H9 (cell line): Measurements from ENCODE around the gene MYO1E. TPM values are rescaled to one million over a fixed set of nuclear protein-coding genes. Genes with fewer than 3 reads are reported as not detected.

Experiments used
- DNase-seq: peaks from one replicate; pipeline ENCODE4 v3.0.0-alpha.2; 2017
- H2AFZ ChIP-seq: one replicate; pipeline ENCODE4 v1.6.1; 2013; ENCODE audit warnings: mild to moderate bottlenecking, low read length, control low read depth, moderate library complexity
- H2AK5ac ChIP-seq: 2 replicates; pipeline ENCODE4 v1.6.1; 2013; ENCODE audit warnings: low read length, control low read depth, mixed read lengths; ENCODE audit not compliant: insufficient read length
- H2BK120ac ChIP-seq: one replicate; pipeline ENCODE4 v1.6.1; 2013; ENCODE audit warnings: low read depth, mild to moderate bottlenecking, low read length, control low read depth, inconsistent platforms; ENCODE audit not compliant: poor library complexity, severe bottlenecking
- H2BK12ac ChIP-seq: 2 replicates; pipeline ENCODE4 v1.6.1; 2013; ENCODE audit warnings: low read length, control low read depth, mixed read lengths, low read depth; ENCODE audit not compliant: insufficient read length
- H2BK15ac ChIP-seq: 2 replicates; pipeline ENCODE4 v1.6.1; 2013; ENCODE audit warnings: low read depth, low read length, control low read depth
- H2BK20ac ChIP-seq: one replicate; pipeline ENCODE4 v1.6.1; 2013; ENCODE audit warnings: low read depth, mild to moderate bottlenecking, low read length, control low read depth, inconsistent platforms; ENCODE audit not compliant: poor library complexity, severe bottlenecking
- H2BK5ac ChIP-seq: 2 replicates; pipeline ENCODE4 v1.6.1; 2013; ENCODE audit warnings: low read length, control low read depth, mixed read lengths; ENCODE audit not compliant: insufficient read length
- H3K14ac ChIP-seq: 2 replicates; pipeline ENCODE4 v1.6.1; 2013; ENCODE audit warnings: low read length, control low read depth; ENCODE audit not compliant: insufficient read depth
- H3K18ac ChIP-seq: 2 replicates; pipeline ENCODE4 v1.6.1; 2013; ENCODE audit warnings: low read depth, mild to moderate bottlenecking, mixed read lengths, low read length, control low read depth; ENCODE audit not compliant: insufficient read length
- H3K23ac ChIP-seq: 2 replicates; pipeline ENCODE4 v1.6.1; 2013; ENCODE audit warnings: low read length, control low read depth, mixed read lengths, low read depth; ENCODE audit not compliant: insufficient read length
- H3K23me2 ChIP-seq: 2 replicates; pipeline ENCODE4 v1.6.1; 2013; ENCODE audit warnings: low read depth, mild to moderate bottlenecking, mixed read lengths, low read length, control low read depth; ENCODE audit not compliant: insufficient read length, poor library complexity, severe bottlenecking
- H3K27ac ChIP-seq: 2 replicates; pipeline ENCODE4 v1.5.1; 2013; ENCODE audit warnings: low read length, control low read depth, mixed read lengths, low read depth; ENCODE audit not compliant: insufficient read length
- H3K27me3 ChIP-seq: 2 replicates; pipeline ENCODE4 v1.6.1; 2013; ENCODE audit warnings: low read length, control low read depth, inconsistent platforms; ENCODE audit not compliant: insufficient read depth
- H3K4ac ChIP-seq: 2 replicates; pipeline ENCODE4 v1.6.1; 2013; ENCODE audit warnings: low read depth, mild to moderate bottlenecking, control low read depth, inconsistent platforms, low read length, moderate library complexity
- H3K4me1 ChIP-seq: 2 replicates; pipeline ENCODE4 v1.6.1; 2013; ENCODE audit warnings: low read length, control low read depth, inconsistent platforms; ENCODE audit not compliant: insufficient read depth
- H3K4me2 ChIP-seq: 2 replicates; pipeline ENCODE4 v1.6.1; 2013; ENCODE audit warnings: low read length, control low read depth, mixed read lengths; ENCODE audit not compliant: insufficient read length, insufficient read depth
- H3K56ac ChIP-seq: 2 replicates; pipeline ENCODE4 v1.6.1; 2013; ENCODE audit warnings: low read depth, mild to moderate bottlenecking, mixed read lengths, low read length, control low read depth; ENCODE audit not compliant: insufficient read length
- H3K79me1 ChIP-seq: 2 replicates; pipeline ENCODE4 v1.6.1; 2013; ENCODE audit warnings: low read depth, mild to moderate bottlenecking, moderate library complexity, low read length, control low read depth, inconsistent platforms; ENCODE audit not compliant: insufficient read depth, poor library complexity, severe bottlenecking
- H3K79me2 ChIP-seq: 2 replicates; pipeline ENCODE4 v1.6.1; 2013; ENCODE audit warnings: low read length, control low read depth, inconsistent platforms; ENCODE audit not compliant: insufficient read depth
- H3K9ac ChIP-seq: 2 replicates; pipeline ENCODE4 v1.6.1; 2013; ENCODE audit warnings: low read length, control low read depth, mixed read lengths; ENCODE audit not compliant: insufficient read length; ENCODE audit errors: extremely low read depth
- H3K9me3 ChIP-seq: one replicate; pipeline ENCODE4 v1.6.1; 2013; ENCODE audit warnings: low read depth, low read length, inconsistent platforms; ENCODE audit not compliant: control insufficient read depth
- H3T11ph ChIP-seq: one replicate; pipeline ENCODE4 v1.6.1; 2013; ENCODE audit warnings: mild to moderate bottlenecking, low read length, control low read depth, inconsistent platforms
- H4K20me1 ChIP-seq: one replicate; pipeline ENCODE4 v1.6.1; 2013; ENCODE audit not compliant: control insufficient read depth, insufficient read length, insufficient read depth
- H4K5ac ChIP-seq: 2 replicates; pipeline ENCODE4 v1.6.1; 2013; ENCODE audit warnings: low read depth, mild to moderate bottlenecking, mixed read lengths, low read length, control low read depth; ENCODE audit not compliant: insufficient read length
- H4K8ac ChIP-seq: replicated peaks from 2 replicates; pipeline ENCODE4 v1.6.1; 2013; ENCODE audit warnings: low read length, control low read depth, mixed read lengths, low read depth; ENCODE audit not compliant: insufficient read length
- H4K91ac ChIP-seq: 2 replicates; pipeline ENCODE4 v1.6.1; 2013; ENCODE audit warnings: low read depth, mild to moderate bottlenecking, moderate library complexity, mixed read lengths, low read length, control low read depth; ENCODE audit not compliant: insufficient read length
- H3K27ac Mint-ChIP-seq, 3 experiments: 2 replicates in 2 of 3; 3 replicates in 1 of 3; pipeline ENCODE4 v1.8.0; 2020 to 2021; ENCODE audit warnings: mixed read lengths in 3 of 3, mild to moderate bottlenecking in 1 of 3, moderate library complexity in 1 of 3
- H3K27me3 Mint-ChIP-seq: 2 replicates; pipeline ENCODE4 v1.8.0; 2021; ENCODE audit warnings: low read depth, mild to moderate bottlenecking, moderate library complexity, mixed read lengths
- H3K36me3 Mint-ChIP-seq, 3 experiments: 2 replicates in 2 of 3; 3 replicates in 1 of 3; pipeline ENCODE4 v1.8.0; 2020 to 2021; ENCODE audit warnings: low read depth in 3 of 3, mixed read lengths in 3 of 3; ENCODE audit not compliant: insufficient read depth in 1 of 3
- H3K4me1 Mint-ChIP-seq, 2 experiments: 2 replicates each; pipeline ENCODE4 v1.8.0; 2020; ENCODE audit warnings: mixed read lengths in 2 of 2
- H3K4me3 Mint-ChIP-seq, 2 experiments: 2 replicates in 1 of 2; 3 replicates in 1 of 2; pipeline ENCODE4 v1.8.0; 2020 to 2021; ENCODE audit warnings: mild to moderate bottlenecking in 2 of 2, mixed read lengths in 2 of 2, moderate library complexity in 1 of 2
- H3K9me3 Mint-ChIP-seq, 2 experiments: 2 replicates in 1 of 2; 3 replicates in 1 of 2; pipeline ENCODE4 v1.8.0; 2020; ENCODE audit warnings: mild to moderate bottlenecking in 2 of 2, mixed read lengths in 2 of 2, moderate library complexity in 1 of 2
- CTCF ChIP-seq: fragments of 200-600 bp; sonication (generic); conservative IDR thresholded peaks from 3 replicates; pipeline ENCODE4 v1.8.0; 2021; ENCODE audit warnings: antibody characterized with exemption, mild to moderate bottlenecking
- WGBS: extraction: QIAGEN DNeasy Blood & Tissue Kit; methylation state at CpG from one replicate; pipeline ENCODE4 v1.1.7; 2013; ENCODE audit warnings: missing lambda C conversion rate, low lambda C conversion rate, mixed read lengths; ENCODE audit not compliant: insufficient read length; ENCODE audit errors: extremely low coverage; 5-methylcytosine and 5-hydroxymethylcytosine counted together
- total RNA-seq: library from RNA; stranded (reverse); gene quantifications from 2 replicates; pipeline ENCODE4 v1.2.1, GENCODE V29; 2021

MYO1E gene
- total RNA-seq, 1 experiment from 2014 or later = 235 TPM

DNA sequence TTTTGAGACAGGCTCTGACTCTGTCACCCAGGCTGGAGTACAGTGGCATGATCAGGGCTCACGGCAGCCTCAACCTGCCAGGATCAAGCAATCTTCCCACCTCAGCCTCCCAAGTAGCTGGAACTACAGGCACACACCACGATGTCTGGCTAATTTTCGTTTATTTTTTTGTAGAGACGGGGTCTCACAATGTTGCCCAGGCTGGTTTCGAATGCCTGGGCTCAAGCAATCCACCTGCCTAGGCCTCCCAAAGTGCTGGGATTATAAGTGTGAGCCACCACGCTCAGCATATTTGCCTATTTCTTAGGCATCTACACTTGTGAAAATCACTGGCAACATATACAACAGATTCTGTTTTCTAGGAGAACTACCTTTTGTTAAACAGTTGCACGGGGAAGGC lies 16.9 kb downstream of the MYO1E start:
- no peaks in the 10 kb centered on the region for H3K27me3 Mint-ChIP-seq
- no CpG with 5 or more reads among the region's 7 CpGs for WGBS
- Histone ChIP-seq H3K9ac (no peak overlapping the region), H3K4me1 (peaks cover 26% of the 10 kb centered on the region), H3K27ac (no peak overlapping the region), H2BK12ac (no peak overlapping the region), H3K23me2 (peaks cover 2% of the 10 kb centered on the region), H2BK5ac (no peak overlapping the region), H3T11ph (no peak overlapping the region), H4K91ac (no peak overlapping the region), H3K56ac (no peak overlapping the region), H3K4ac (no peak overlapping the region), H2AFZ (no peak overlapping the region), H3K23ac (no peak overlapping the region), H3K4me2 (no peak overlapping the region), H3K79me2 (peaks cover 6% of the 10 kb centered on the region; the same call in 1 of the 2 replicates), H3K14ac (no peak overlapping the region), H3K79me1 (peaks cover 4% of the 10 kb centered on the region), H2BK15ac (no peak overlapping the region), H4K20me1 (no peaks in the 10 kb centered on the region), H2AK5ac (no peak overlapping the region), H3K18ac (no peak overlapping the region), H4K5ac (no peak overlapping the region), H3K9me3 (no peaks in the 10 kb centered on the region), H3K27me3 (0 out of 2 replicates have a peak, but pooled peaks cover 2% of the 10 kb centered on the region), H2BK120ac (no peak overlapping the region), H4K8ac (no peak overlapping the region), H2BK20ac (peak overlapping the region; percentile 0)
- 0 out of 5 replicates have a peak overlapping the region, but pooled peaks of 1 of the 2 experiments have one; percentile 25 for H3K4me3 Mint-ChIP-seq
- no peak for DNase-seq
- H3K27ac Mint-ChIP-seq = peak overlapping the region; percentile 98 to 100 (median 99); a peak in 6 of 7 replicates
- no peak for TF ChIP-seq CTCF
- peaks cover 67 to 73% of the 10 kb centered on the region in 2 experiments for H3K4me1 Mint-ChIP-seq
- no peaks in the 10 kb centered on the region for H3K9me3 Mint-ChIP-seq
- peaks cover 8 to 27% (median 17%) of the 10 kb centered on the region in 3 experiments for H3K36me3 Mint-ChIP-seq
